MM.1S (cell line): ENCODE data around the gene ISG15.

ENCODE experiments used
- CTCF ChIP-seq: fragments of 300-600 bp; sonication (generic); IDR thresholded peaks from 2 replicates; pipeline ENCODE4 v1.5.1; 2016; ENCODE audit warnings: antibody characterized with exemption, low read length, mixed read lengths
- EZH2 ChIP-seq: fragments of 300-600 bp; sonication (generic); optimal IDR thresholded peaks from 2 replicates; pipeline ENCODE3; 2017; ENCODE audit warnings: low read depth, mild to moderate bottlenecking, antibody characterized with exemption, low read length, mixed read lengths
- EZH2phosphoT487 ChIP-seq: fragments of 300-600 bp; sonication (generic); IDR thresholded peaks from 2 replicates; pipeline ENCODE4 v1.6.1; 2018; ENCODE audit warnings: antibody characterized with exemption, low read length

DNA sequence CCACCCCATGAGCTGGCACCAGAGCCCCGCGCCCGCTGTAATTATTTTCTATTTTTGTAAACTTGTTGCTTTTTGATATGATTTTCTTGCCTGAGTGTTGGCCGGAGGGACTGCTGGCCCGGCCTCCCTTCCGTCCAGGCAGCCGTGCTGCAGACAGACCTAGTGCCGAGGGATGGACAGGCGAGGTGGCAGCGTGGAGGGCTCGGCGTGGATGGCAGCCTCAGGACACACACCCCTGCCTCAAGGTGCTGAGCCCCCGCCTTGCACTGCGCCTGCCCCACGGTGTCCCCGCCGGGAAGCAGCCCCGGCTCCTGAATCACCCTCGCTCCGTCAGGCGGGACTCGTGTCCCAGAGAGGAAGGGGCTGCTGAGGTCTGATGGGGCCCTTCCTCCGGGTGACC is 41.7 kb downstream of the ISG15 start:
- TF ChIP-seq CTCF (no peak), EZH2phosphoT487 (no peak), EZH2 (no peak)
